GM21717 (cell line): ENCODE results near the gene PTPRE.

ENCODE experiments used
- ATAC-seq: cut with Tn5 transposase; IDR thresholded peaks from one replicate; pipeline ENCODE4 v1.9.1; 2021; ENCODE audit warnings: mild to moderate bottlenecking, moderate library complexity; ENCODE audit not compliant: unreplicated experiment

Gene PTPRE

GRCh38 chr10:128111696-128112095 lies 204.8 kb downstream of the PTPRE start:
- no peak for ATAC-seq

- ATAC-seq = no peak
These were observed 206.1 kb downstream of the PTPRE start for GRCh38 chr10:128113026-128113425.

GRCh38 chr10:128114901-128115300 lies 208.0 kb downstream of the PTPRE start:
- no peak for ATAC-seq

GRCh38 chr10:128115356-128115755 lies 208.5 kb downstream of the PTPRE start:
- no peak for ATAC-seq

DNA sequence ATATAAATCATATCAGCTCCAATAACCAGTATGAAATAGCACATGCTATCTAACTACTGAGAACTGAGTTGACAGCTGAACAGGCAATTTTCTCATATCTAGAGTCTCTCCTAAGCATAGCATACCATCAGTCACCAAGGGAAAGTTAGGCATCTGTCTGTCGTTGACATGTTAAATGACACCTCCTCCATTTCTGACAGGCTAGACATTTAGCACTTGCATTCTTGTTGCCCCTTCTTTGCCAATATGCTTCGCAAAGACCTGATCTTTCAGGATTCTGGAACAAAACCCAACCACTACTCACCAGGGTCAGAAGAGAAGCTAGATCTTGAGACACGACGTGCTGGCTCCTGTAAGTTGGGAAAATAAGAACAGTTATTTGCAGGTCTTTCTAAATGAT lies 209.3 kb downstream of the PTPRE start:
- ATAC-seq = no peak

GRCh38 chr10:128116851-128117615 lies 210.1 kb downstream of the PTPRE start:
- no peak for ATAC-seq

DNA sequence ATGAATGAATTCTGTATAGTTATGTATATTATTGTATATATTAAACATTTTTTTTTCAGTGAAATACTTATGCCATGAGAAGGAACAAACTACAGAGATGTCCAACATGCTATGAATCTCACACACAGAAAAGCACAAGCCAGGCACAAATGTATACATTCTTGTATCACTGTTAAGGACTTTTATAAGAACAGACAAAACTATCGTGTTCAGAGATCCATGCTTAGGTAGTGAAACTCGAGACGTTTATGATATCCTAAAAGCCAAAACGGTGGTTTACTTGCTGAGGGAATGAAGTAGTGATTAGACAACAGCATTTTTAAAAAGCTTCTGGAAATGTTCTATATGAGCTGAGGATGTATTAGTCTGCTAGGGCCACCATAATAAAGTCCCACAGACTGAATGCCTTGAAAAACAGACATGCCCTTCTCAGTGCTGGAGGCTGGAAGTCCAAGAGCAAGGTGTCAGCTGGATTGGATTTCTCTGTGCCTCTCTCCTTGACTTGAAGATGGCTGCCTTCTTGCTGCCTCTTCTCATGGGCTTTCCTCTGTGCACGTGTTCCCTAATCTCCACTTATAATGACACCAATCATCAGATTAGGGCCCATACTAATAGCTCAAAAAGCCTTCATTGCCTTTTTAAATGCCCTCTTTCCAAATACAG lies 215.0 kb downstream of the PTPRE start:
- no peak for ATAC-seq

DNA sequence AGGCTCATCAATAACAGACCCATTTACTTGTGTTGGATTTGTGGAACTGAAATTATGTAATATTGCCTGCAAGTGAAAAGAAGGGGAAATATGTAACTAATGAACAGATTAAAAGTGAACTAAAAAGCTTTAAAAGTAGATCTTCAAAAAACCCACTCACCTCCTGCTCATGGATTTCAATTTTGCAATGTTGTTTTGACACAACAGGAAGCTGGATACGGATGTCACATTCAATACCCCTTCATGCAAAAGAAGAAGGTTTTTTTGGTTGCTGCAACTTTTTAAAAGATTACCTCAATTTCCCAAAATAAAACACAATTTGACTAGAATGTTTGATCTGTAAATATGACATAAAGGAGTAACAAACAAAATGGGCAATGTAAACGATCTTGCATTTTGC lies 216.0 kb downstream of the PTPRE start:
- no peak for ATAC-seq

- no peak for ATAC-seq
These were observed 216.9 kb downstream of the PTPRE start for GRCh38 chr10:128123846-128124245.

DNA sequence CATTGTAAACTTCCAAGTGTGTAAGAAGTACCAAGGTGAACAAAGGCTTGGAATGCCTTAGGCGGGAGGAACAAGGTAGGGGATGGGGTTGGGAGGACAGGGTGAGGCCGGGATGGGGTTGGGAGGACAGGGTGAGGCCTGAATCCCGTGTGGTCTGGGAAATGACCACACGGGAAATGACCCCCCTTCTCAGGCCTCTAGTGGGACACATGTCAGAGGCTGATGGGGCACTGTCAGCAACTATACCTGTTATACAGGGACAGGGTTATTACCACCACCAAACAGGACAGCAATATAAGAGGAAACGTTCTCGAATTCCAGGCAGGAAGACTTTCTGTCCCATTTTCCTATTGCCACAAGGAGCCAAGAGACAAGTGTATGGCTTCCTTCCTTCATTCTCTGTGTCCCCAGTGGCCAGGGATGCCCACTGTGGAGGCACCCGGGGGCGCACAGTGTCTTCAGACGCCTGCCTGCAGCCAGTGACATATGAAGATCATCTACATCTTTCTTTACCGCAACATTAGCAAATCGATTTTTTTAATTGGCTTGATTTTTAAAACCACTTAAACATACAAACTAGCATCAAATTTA lies 218.0 kb downstream of the PTPRE start:
- no peak for ATAC-seq

- ATAC-seq = no peak
These were observed 218.6 kb downstream of the PTPRE start for GRCh38 chr10:128125416-128125943.

DNA sequence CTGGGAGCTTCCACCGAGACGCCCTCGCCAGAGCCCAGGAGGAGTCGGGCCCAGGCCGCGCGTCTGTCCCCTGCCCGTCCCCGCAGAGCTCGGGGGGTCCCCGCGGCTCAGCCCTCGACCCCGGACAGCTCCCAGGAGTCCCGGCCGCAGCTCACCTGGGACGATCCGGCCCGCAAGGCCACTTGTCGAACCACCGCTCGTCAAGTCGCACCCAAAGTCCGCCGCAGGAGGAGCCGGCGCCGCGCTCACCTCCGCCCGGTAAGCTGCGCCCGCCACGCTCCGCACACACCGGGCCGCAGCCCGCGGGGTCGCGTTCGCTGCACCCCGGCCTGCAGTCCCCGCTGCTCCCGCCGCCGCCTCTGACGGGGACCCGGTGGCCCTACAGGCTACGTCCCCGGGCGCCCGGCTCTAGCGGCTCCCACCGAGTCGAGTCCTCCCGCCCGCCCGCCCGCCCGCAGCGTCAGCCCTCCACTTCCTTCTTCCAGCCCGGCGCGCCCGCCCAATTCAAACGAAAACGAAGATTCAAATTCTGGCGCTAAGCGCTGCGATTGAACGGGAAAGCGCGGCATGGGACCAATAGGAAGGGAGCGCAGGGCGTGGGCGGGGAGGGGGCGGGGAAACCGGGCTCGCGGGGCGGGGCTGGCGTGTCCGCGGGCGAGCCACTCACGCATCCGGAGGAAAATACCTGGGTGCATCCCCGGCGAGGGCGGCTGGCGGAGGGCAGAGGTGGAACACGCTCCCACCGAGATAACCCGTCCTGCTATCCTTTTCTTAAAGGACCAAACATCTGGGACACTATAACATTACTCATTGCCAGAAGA lies 219.3 kb downstream of the PTPRE start, which contains the start of gene MKI67:
MKI67 (minus strand) TSS at position 480 of the 821 bp plus-strand sequence. CDS start 756 bp downstream, outside the sequence.
- peak; percentile 89 for ATAC-seq

DNA sequence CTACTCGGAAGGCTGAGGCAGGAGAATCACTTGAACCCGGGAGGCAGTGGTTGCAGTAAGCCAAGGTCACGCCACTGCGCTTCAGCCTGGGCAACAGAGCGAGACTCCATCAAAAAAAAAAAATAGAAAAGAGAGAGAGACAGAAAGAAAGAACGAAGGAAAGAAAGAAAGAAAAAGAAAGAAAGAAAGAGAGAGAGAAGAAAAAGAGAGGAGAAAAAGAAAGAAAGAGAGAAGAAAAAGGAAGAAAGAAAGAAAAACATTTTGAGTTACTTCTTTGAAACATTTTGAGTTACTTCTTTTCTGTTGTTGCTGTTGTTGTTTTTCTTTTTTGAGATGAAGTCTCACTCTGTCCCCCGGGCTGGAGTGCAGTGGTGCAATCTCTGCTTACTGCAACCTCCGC lies 221.7 kb downstream of the PTPRE start:
- no peak for ATAC-seq

DNA sequence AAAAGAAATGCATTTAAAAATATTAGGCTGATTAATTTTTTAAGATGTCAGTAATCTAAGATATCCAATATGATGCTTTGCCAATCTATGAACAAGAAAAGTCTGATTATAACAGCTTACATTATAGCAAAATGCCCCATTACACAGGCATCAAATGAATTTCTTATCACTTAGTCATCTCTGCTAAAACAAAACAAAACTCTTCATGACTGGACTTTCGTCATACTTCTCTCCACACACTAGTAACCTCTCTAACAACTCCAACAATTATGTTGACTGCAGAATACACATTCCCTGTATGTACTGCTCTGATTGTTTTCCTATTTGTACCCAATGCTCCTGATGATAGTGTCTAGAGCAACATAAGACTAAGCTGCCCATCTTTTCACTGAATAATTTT lies 223.1 kb downstream of the PTPRE start:
- no peak for ATAC-seq
